DMS153 treated with DMSO at 0.1 percent for 48 hours (cell line): ENCODE results near the gene HSD11B2.

Experiments used
- DNase-seq: peaks from one replicate; lab custom pipeline; 2025; ENCODE audit not compliant: unreplicated experiment; lab: John Stamatoyannopoulos, UW

Gene HSD11B2

DNA sequence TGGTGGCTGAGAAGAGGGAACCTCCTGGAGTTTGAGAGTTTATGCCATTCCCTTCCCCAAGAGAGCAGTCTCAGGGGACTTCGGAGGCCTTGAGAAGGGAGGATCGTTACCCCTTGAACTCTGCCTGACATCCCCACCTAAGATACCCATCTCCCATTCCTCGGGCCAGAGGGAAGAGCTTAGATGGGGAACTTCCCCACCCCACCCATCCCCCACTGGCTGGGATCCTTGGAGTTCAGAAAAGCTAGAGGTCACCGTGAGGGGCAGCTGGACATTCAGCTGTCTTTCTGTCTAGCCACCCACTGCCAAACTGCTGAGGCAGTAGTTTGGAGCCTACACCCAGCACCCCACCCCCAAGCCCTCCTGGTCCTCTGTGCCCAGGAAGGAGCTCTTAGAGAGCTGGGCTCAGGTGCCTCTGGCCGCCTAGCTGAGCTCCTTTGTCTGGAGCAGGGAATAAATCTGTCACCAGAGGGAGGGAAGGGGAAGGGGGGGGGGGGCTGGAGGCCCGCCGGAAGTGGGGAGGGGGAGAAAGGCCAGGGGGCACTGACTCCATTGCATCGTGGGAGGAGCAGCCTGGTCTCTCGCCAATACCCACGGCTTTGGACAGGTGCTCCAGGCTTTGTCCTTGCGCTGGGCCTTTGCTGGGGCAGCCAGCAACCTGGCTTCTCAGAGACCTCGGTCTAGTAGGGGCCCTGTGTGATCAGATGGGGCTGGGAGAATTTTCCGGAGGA, 1.0 kb downstream of the HSD11B2 start:
- DNase-seq = peak; percentile 31

DNA sequence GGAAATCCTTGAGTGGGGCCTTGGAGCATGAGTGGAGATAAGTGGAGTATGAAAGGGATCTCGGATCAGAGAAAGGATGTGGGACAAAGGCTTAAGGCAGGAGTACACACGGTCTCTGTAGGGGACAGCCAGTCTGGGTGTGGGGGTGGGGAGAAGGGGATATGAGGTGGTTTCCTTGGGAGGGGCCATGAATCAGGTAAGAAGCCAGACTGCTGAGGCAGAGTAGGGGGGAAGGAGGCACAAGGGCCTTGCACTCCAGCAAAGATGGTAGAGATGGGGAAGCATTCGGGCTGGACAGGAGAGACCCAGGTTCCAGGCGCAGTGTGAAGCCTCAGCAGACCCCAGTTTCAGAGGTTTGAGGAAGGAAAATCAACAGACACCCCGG, 1.6 kb downstream of the HSD11B2 start:
- no peak for DNase-seq

DNA sequence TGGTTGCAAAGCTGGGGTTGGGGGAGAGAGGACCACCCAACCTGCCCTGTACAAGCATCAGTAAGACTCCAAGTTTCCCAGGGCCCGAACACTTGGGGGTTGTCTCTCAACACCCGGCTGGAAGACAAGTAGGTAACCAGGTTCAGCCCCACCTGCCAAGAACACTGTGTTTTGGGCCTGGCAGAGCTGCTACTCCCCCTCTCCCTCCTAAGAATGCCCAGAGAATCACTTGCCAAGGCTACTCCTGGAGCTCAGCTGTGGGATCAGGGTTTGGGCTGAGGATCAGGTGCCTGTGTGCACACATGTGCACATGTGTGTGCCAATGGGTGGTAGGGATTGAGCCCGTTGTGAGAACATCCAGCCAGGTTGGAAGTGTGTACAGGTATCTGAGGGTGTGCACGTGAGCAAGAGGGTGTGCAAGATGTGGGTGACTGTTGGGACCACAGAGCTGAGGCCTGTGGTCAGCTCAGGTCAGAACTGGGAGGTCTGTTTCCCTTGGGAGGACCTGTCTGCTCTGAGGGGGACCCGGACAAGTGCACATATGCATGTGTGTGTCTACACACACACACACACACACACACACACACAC, 2.3 kb downstream of the HSD11B2 start:
- no peak for DNase-seq

DNA sequence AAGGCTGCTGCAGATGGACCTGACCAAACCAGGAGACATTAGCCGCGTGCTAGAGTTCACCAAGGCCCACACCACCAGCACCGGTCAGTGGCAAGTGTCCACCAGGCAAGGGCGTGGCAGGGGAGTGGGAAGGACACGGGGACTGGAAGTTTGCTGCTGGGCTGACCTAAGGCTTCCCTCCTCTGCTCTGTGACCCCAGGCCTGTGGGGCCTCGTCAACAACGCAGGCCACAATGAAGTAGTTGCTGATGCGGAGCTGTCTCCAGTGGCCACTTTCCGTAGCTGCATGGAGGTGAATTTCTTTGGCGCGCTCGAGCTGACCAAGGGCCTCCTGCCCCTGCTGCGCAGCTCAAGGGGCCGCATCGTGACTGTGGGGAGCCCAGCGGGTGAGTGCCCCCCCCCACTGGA, 4.8 kb downstream of the HSD11B2 start:
- no peak for DNase-seq

DNA sequence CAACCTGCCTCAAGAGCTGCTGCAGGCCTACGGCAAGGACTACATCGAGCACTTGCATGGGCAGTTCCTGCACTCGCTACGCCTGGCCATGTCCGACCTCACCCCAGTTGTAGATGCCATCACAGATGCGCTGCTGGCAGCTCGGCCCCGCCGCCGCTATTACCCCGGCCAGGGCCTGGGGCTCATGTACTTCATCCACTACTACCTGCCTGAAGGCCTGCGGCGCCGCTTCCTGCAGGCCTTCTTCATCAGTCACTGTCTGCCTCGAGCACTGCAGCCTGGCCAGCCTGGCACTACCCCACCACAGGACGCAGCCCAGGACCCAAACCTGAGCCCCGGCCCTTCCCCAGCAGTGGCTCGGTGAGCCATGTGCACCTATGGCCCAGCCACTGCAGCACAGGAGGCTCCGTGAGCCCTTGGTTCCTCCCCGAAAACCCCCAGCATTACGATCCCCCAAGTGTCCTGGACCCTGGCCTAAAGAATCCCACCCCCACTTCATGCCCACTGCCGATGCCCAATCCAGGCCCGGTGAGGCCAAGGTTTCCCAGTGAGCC, 5.8 kb downstream of the HSD11B2 start:
- DNase-seq = no peak

DNA sequence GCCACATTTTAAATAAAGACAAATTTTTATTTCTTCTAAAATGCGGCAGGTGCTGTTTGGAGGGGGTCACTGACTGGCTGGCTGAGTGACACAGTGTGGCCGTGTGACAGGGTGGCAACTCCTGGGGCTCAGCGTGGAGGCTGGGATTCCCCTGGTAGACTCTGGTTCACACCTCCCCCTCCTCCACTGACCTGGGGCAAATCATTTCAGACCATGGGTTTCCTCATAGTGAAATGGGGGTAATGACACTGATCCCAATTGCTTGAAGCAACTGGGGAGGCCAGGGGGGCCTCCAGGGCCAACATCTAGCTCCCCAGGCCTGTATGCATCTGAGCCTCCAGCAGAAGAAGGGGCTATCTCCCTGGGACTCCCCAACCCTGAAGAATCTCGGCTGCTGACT, 6.6 kb downstream of the HSD11B2 start:
- DNase-seq = no peak

DNA sequence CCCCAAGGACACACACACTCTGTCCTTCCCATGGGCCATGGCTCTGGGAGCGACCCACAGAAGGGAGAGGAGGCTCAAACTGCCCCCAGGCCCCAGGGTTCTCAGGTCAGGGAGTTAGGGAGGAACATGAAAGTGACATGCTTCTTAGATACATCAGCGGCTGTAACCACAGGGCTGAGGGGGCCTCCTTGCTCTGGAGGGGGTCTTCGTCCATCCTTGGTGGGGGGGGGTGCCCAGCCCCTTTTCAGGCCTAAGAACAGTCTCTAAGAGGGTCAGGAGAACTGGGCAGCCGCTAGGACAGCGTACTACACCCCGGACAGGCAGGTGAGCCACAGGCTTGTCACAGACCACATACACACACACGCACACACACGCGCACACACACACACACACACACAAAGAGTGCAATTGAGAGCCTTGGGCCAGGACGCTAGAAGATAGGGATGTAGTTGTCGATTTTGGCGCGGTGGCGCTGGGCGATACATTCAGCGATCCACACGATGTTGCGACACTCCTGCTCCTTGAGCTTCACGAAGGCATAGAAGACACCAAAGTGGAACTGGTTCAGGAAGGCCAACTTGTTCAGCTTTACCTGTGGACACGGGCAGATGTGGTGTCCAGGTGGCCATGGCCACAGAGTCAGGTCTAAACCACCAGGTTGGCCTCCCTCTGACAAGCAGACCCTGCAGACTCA, 7.3 kb downstream of the HSD11B2 start:
- no peak for DNase-seq

DNA sequence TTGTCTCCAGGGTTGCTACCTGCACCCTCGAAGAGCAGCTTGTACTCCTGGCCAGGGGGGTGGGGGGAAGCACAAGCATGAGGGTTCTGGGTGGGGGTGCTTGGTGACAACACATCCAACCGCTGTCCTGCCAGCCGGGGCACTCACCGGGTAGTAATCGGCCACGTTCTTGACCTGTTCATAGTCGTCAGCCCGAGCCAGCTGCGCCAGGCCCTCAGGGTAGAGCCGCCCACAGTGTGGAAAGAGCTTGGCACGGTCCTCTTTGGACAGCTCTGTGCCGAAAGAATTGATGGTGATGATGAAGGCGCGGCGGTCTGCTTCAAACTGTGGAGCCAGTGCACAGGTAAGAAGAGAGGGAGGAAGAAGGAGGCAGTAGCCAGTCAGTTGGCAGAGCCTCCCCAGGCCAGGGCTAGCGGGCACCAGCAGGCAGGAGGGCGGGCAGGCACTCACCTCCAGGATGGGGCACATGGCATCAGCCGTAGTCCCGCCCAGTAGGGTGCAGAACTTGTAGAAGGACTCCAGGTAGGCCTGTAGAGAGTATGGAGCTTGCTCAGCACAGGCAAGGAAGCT, 8.0 kb downstream of the HSD11B2 start:
- DNase-seq = no peak

DNA sequence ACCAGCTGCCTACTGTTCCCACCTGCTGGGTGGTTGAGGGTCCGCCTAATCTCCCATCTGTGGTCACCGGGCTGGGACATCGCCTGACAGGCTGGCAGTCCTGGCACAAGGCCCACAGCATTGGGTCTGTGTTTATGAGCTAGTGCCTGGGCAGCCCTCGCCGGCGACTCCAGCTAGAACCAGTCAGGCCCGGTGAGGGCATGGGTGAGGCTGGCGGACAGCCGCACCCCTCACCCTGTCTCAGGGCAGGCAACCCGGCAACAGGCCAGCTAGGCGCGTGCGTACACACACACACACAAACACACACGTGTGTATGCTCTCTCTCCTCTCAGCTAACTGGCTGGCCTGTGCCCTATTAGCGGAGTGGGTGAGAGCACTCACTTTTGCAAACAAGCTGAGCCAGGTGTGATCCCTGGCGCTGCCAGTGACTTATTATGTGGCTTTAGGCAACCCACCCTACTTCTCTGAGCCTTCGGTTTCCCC, 10.4 kb downstream of the HSD11B2 start:
- DNase-seq = peak; percentile 77

DNA sequence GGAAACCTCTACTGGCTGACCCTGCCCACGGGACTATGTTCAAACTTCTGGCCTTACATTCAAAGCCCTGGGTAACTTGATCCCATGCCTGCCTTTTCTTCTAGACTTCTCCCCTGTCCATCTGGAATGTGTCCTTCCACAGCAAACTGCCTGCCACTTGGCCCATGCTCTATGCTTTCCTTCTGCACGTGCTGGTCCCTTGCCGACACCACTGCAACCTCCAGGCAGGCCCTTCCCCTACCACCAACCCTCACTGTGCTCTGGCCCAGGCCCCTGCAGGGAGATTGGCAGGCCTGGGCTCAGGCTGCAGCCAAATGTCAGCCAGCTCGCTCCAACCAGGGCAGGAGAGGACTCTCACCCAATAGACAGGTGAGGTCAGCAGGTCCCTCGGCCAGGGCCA, 11.0 kb downstream of the HSD11B2 start:
- DNase-seq = no peak

DNA sequence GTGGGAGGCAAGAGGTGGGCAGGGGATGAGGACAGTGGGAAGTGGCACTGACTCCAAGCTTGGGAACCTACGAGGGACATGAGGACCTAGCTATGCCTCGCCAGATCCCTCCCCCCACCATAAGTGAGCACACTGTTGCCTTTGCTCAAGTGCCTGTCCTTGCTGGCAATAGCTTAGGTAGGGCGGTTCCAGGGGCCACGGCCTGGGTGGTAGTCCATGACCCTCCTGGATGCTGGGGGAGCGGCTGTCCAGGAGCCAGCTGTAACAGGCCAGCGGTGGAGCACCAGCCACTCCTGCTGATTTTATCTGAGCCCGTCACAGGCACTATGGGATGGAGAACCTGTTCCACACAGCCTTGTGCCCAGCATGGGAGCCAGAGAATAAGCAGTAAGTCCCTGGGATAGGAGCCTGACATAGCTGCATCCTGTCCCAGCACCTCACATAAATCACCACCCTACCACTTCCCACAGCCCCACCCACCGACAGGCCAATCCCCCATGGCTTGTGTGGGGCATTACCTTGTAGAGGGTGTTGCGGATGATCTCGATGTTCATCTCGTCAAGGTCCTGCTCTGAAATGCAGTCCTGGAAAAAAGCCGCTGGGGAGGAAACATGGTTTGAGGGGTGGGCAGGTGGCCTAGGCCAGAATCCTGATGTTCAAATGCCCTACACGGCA, 11.8 kb downstream of the HSD11B2 start:
- DNase-seq = no peak

DNA sequence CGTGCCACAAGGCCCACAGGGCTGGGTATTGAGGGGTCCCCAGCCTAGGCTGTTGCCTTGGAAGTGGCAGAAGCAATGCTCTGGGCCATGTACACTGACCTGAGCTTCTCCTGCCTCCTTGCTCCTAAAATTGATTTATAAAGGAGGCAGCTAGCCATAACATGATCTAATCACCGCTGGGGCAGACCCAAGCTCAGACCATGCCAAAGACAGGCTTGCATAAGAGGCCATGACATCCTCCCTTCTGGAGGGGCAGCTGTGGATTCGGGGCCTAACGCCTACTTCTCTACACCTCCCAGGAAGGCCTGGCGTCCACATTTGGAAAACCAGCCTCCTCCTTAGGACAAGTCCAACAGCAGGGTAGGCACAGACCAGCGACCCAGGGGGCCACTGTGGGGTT, 12.3 kb downstream of the HSD11B2 start:
- no peak for DNase-seq

DNA sequence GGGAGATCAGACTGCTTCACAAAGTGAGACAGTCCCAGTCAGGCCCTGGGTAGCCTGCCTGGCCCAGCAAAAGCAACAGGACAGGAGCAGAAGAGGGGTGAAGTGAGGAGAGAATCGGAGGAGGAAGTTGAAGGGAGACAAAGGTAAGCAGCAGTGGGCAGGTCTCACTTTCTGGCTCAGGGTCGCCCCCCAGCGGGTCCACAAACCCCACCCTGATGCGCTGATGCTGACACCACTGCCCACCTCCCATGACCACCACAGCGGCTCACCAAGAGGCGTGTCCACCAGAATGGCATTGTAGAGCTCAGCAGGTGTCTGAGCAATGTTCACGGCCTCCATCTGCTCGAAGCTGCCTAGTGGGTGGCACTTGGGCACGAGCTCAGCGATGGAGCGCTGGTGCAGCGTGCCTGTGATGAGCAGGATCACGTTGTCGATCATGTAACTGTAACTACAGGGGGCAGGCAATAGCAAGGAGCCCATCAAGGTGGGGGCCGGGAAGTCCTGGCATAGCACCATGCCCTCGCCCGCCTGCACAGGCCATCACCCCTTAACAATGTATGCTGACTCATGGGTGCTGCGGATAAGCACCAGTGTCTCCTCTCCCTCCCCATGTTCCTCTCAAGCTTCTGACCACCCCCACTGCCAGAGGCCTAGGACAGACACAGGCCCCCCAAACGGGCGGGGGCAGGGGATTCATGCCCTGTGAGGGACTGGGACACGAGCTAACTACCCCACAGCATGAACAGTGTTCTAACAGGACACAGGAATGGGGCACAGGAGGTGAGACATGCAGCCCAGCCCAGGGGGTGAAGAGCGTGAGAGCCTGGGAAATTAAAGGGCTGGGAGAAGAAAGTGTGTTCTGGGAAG, 13.6 kb downstream of the HSD11B2 start:
- DNase-seq = no peak

DNA sequence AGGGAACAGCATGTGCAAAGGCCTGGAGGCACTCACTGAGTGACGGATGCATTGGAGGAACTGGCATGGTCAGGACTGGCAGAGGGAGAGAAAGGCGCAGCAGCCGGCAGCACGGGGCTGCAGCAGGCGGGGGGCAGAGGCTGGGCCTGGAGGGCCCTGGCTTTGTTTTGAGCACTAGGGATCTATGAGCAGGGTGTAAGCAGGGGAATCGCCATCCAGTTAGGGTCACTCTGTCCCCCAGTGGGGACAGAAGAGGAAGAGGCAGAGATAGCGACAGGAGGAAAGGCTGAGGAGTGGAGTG, 14.2 kb downstream of the HSD11B2 start:
- DNase-seq = no peak

DNA sequence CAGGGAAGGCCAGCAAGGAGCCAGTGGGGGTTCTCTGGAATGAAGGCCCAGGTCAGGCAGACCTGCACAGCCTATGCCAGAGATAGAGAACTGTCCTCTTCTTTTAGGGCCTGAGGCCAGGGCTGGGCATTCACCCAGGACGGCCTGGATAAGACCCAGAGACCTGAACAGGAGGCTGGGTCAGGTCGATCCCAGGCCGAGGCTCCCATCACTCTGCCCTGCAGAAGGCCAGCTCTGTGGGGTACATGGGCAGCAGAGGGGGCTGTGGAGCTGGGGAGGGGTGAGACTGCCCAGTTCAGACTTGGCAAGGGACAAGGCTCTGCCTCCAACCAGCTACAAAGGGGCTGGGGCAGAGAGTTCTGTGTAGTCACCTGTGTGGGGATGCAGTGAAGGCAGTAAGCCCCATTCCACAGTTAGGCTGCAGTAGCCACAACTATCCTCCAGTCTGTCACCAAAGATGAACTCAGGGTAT, 14.6 kb downstream of the HSD11B2 start:
- DNase-seq = no peak

DNA sequence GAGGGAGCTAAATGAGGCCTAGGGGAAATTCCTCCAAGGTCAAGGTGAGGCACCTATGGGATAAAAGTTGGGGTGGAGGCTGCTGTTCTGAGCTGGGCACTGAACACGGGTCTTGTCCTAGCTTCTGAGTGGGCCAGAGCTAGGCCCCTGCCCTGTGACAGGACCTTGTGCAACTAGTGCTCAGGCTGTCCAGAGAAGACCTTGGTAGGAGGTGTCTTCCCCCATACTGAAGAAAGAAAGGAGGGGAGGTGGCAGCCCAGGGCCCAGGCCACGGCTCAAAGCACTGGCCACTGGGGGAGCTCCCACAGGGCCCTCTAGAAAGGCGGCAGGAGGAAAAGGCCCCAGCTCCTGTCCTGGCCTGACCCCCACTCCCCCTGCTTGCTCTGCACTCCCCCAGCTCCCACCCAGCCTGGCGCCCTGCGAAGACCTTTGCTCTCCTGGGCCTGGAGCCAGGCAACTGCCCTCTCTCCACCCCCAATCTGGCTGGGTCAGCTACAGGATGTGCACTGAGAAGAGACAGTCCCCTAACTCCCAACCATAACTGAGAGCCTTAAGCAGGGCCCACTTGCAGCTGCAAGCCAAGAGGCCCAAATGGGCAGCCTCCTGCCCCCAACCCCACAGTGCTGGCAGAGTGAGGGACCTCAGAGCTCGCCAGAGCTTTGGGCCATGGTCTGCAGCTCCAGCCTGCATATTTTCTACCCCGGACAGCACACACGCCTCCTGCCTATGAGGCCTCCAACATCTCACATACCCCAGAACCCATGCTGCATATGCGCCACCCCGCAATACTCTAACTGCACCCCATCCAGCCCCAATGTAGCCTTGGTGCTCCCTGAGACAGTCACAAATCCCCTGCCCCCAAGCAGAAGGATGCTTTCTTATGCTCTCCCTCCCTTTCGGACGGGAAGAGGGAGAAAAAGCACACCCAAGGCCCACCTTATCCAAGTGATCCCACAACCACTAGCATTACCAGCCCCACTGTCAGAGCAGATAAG, 15.3 kb downstream of the HSD11B2 start:
- DNase-seq = no peak

DNA sequence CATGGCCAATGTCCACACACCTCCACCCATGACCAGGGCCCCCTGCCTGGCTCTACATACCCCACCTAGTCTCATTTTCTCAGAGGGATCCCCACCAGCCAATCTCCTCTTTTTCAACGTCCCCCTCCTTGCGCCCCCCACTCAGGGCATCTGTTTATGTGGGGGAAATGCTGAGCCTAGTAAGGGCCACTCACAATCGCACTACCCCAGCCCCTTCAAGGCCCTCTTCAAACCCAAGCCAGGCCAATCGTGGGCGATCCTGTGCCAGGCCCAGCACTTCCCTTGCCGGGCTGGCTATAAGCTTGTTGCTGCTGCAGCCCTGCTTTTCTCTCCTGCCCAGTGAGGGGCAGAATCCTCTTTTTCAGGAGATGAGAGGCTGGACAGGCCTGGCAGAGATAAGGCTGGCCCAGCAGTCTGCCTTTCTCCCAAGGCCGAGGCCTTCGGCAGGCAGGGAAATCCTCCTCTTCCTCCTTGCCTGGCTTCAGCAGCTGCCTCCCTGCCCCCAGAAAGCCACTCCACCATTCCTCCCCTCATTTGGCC, 16.1 kb downstream of the HSD11B2 start:
- no peak for DNase-seq

DNA sequence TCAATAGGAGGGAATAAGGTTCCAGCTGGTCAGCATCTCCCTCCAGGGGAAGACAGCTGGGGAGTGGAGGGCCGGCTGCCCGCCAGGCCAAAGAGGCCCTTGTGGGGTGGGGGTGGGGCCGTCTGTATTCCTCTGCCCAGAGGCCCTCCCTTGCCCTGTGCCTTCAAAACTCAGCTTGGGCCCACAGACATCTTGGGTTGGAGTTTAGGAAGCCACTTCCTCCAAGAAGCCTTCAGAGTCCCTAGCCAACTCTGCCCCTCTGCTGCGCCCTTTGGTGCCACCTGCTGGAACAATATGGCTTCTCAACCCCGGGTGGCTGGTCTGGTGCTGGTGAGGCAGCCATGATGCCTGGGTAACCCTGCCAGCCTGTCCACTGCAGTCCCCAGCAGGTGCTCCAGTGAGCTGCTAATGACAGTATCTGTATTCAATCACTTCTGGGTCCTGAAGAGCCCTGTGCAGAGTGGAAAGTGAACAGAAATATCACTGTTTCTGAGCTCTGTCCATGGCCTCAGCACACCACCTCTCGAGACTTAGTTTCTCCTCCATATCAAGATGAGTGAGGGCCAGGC, 16.7 kb downstream of the HSD11B2 start:
- DNase-seq = peak; percentile 9
